ENCODE measurements around the gene GABARAPL2.
"Not testable (repeated sequence)": the region's sequence is repeated elsewhere in the genome, so short reads cannot be mapped to it uniquely, and the experiment has no call there.

The GABARAPL2 gene

DNA sequence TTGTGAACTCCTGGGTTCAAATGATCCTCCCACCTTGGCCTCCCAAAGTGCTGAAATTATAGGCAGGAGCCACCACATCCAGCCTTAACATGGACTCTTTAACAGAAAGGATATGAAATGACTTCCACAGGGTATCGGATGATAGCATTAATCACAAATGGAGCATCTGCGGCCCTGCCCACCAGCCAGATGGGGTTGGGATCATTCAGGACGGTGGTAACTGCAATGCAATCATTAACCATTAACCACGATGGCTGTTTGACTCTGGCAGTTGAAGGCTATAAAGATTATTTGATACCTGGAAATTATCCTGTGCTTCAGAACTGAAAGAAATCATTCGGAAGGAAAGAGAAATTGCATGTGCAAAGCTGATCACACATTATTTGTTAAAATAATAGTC, 24.9 kb upstream of the GABARAPL2 start:
- Mint-ChIP-seq H3K9me3 (no peaks in the 10 kb centered on the region), H3K4me1 (no peaks in the 10 kb centered on the region), H3K27ac (no peak overlapping the region), H3K36me3 (peaks cover 4% of the 10 kb centered on the region), H3K4me3 (no peak overlapping the region)
- ATAC-seq (no peak), DNase-seq (ENCODE audit: low spot score in 2 of 2) (no peak)

DNA sequence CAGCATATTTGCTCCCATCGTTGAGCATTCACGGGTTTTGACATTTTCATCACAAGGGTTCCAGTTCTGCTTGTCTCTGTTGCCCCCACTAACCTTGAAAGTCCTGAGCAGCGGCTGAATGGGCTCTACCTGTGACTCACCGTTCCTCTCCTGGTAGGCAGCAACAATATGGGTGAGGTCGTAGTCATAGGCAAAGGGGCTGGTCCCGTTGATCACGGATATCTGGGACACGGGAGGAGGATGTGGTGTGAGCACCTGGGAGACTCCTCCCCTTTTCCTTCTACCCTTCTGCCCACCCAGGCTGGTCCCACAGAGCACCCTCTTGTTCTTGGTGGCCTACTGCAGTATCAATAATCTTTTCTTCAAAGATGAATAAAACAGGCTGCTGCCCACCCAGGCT, 23.7 kb upstream of the GABARAPL2 start:
- not testable (repeated sequence) for H3K27ac Mint-ChIP-seq; ATAC-seq; H3K36me3 Mint-ChIP-seq; H3K4me1 Mint-ChIP-seq; H3K4me3 Mint-ChIP-seq; H3K9me3 Mint-ChIP-seq; DNase-seq (ENCODE audit: low spot score in 2 of 2)

DNA sequence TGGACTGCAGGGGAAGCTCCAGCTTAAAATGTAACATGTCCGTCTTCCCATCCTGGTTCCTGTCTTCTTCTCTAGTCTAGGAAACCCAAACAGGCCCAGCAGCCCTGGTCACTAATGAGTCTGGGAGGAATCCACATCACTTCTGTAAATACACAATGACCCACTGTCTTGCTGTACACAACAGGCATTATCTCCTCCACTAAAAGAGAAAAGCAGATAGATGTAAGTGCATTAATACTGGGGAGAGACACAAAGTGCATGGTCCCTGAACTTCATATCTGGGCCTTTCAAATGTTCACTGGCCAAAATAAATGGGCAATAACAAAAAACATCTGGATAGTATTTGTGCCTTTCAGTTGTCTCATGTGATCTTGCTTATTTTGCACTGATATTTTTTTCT, 20.3 kb upstream of the GABARAPL2 start:
- H3K36me3 Mint-ChIP-seq; H3K9me3 Mint-ChIP-seq; H3K4me3 Mint-ChIP-seq; ATAC-seq; DNase-seq (ENCODE audit: low spot score in 2 of 2); H3K4me1 Mint-ChIP-seq; H3K27ac Mint-ChIP-seq: not testable (repeated sequence)

DNA sequence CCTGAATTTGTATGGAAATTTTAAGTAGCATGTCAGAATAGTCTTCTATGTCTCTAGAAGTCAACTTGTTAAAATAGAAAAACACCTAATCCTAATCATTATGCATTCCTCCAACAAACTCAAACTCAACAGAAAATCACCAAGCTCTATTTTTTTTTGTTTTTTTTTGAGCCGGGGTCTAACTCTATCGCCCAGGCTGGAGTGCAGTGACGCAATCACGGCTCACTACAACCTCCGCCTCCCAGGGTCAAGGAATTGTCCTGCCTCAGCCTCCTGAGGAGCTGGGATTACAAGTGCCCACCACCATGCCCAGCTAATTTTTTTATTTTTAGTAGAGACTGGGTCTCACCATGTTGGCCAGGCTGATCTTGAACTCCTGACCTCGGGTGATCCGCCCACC, 19.9 kb upstream of the GABARAPL2 start:
- ATAC-seq = no peak
- H3K27ac Mint-ChIP-seq = no peak overlapping the region

DNA sequence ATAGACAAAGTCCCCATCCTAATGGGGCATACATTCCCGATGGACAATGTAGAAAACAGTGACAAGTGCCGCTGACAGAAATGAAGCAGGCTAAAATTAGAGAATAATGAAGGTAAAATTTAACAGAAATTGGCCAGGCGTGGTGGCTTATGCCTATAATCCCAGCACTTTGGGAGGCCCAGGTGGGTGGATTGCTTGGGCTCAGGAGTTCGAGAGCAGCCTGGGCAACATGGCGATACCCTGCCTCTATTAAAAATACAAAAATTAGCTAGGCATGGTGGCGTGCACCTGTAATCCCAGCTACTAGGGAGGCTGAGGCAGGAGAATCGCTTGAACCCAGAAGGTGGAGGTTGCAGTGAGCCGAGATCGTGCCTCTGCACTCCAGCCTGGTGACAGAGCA, 17.7 kb upstream of the GABARAPL2 start:
- not testable (repeated sequence) for H3K4me3 Mint-ChIP-seq; H3K36me3 Mint-ChIP-seq; H3K9me3 Mint-ChIP-seq; H3K4me1 Mint-ChIP-seq; DNase-seq (ENCODE audit: low spot score in 2 of 2); ATAC-seq
- H3K27ac Mint-ChIP-seq = peak overlapping the region; percentile 43

More for the DNA sequence above, 19.9 kb upstream of the GABARAPL2 start:
- Mint-ChIP-seq H3K4me1 (no peaks in the 10 kb centered on the region), H3K4me3 (no peak overlapping the region), H3K36me3 (peaks cover 4% of the 10 kb centered on the region), H3K9me3 (no peaks in the 10 kb centered on the region)
- no peak for DNase-seq (ENCODE audit: low spot score in 2 of 2)

DNA sequence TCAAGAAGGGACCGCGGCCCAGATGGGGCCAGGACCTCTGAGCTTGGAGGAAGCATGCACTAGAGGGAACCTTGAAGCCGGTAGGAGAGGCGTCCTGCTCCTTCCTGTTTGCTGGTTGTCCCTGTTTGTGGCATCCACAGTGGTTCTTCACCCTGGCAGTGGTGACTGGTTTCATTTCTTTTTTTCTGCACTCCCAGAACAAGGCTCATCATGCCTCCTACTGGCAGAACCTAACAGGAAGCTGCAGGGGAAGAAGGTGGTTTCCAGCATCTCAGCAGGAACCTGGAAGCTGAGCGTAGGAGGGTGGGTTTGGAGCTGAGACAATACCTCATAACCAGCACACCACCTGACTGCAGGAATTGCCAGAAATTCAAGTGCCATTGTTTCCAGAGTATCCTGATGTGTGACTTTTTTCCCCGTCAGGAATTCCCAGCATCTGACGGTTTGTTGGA, 15.9 kb upstream of the GABARAPL2 start:
- ATAC-seq = peak; percentile 48
- H3K27ac Mint-ChIP-seq = peak overlapping the region; percentile 35
- H3K4me3 Mint-ChIP-seq = no peak overlapping the region
- H3K4me1 Mint-ChIP-seq = peaks cover 2% of the 10 kb centered on the region
- DNase-seq (ENCODE audit: low spot score in 2 of 2) = no peak
- H3K9me3 Mint-ChIP-seq = no peaks in the 10 kb centered on the region
- no peaks in the 10 kb centered on the region for H3K36me3 Mint-ChIP-seq

DNA sequence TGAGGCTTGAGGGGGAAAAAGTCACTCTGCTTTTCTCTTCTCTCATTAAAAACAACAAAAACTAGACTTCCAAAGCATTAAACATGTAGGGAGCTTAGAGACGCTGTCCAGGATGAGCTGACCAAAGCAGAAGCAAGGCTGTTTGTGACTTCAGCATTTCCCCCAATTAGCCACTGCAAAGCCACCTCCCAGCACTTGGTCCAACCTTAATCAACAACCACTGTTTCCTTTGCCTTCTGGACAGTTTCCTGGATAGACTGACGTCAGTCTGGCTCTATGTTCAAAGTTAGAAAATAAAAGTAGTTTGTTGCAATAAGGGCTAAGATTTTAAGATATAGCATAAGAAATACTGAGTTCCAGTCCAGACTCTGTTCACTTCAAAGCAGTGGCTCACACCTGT, 13.2 kb upstream of the GABARAPL2 start:
- Mint-ChIP-seq H3K27ac (no peak overlapping the region), H3K9me3 (no peaks in the 10 kb centered on the region), H3K4me1 (peaks cover 12% of the 10 kb centered on the region), H3K4me3 (no peak overlapping the region), H3K36me3 (no peaks in the 10 kb centered on the region)
- no peak for ATAC-seq
- DNase-seq (ENCODE audit: low spot score in 2 of 2) = no peak

DNA sequence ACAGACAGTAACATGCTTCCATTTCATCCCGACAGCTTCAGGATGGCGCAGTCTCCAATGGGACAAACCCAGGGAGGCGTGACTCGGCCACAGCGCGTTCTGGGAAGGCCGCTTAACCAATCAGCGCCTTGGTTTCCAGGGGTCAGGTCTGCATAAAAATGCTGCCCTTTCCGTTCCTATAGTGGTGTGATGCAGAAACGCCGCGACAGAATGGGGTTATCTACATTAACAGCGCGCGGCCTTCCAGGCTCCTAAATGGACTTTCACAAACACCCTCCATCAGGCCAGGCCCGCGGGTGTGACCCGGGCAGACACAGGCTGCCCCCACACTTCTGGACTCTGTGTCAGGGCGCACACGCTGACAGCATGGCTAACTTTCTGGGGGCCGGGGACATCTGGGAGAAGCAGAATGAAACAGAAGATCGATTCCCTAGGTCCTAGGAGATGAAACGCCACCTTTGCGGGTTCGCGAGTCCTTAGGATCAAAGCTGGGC, 10.9 kb upstream of the GABARAPL2 start:
- no peak for ATAC-seq
- Mint-ChIP-seq H3K36me3 (no peaks in the 10 kb centered on the region), H3K27ac (peak overlapping the region; percentile 80), H3K4me3 (peak overlapping the region; percentile 90), H3K4me1 (peaks cover 12% of the 10 kb centered on the region), H3K9me3 (no peaks in the 10 kb centered on the region)
- DNase-seq (ENCODE audit: low spot score in 2 of 2) = peak in 1 of 2 donors; percentile 53

DNA sequence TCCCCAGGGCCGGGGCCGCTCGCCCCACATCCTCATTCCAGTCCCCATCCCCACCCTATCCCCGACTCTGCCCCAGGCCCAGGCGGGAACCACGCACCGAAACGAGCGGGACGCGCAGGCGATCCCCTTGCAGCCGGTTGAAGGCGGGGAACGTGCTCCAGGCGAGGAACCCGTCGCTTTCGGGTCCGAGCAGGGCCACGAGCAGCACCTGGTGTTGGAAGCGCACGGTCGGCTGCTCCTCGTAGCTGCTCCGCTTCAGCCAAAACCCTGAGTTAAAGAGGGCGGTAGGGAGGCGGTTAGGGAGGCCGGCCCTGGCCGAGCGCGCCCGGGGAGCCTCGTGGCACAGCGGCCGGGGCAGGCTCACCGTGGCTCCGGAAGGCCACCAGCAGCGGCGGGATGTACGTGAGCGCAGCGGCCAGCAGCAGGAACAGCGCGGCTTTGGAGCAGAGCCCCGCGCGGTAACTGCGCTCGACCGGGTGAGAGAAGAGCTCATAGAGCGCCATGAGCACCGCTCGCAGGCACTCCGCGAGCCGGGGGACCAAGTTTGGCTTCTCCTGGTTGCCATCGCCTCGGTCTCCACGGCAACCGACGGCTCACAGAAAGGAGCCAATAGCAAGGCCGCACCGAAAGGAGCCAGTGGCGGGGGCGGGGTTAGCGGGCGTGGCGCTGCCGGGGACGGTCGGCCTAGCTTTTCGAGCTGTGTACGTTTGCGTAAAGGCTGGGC, 10.3 kb upstream of the GABARAPL2 start, which contains the start of gene TMEM231:
Gene TMEM231 (minus strand): TSS at position 546 of the 724 bp plus-strand sequence. CDS start 43 bp downstream, at position 503.
- Mint-ChIP-seq H3K4me1 (peaks cover 12% of the 10 kb centered on the region), H3K4me3 (peak within 1 kb of the TSS; percentile 90), H3K36me3 (no peaks in the 10 kb centered on the region), H3K9me3 (no peaks in the 10 kb centered on the region), H3K27ac (peak within 1 kb of the TSS; percentile 80)
- ATAC-seq (peak; percentile 98), DNase-seq (ENCODE audit: low spot score in 2 of 2) (peak; percentile 86 to 95)

DNA sequence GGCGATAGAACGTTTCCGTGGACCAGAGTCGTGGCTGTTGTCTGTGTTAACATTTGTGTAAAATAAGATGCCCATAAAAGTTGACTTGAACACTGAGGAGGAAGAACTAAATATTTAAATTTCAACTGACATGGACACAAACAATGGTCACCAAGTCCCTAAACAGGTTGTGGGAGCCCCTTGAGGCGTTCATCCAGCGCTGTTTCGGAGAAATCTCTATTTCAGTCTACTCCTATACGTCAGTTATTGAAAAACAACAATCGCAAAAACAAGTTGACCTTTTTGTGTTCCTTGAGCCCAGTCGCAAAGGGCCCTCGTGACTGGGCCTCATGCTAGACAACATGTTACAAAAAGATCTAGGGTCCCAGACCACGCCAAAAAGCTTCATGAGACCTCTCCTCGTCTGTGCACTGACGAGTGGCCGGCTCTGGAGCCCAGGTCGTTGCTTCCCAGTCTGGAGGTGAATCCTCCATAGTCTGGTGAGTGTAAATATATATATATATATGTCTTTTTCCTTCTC, 9.7 kb upstream of the GABARAPL2 start:
- peaks cover 12% of the 10 kb centered on the region for H3K4me1 Mint-ChIP-seq
- no peaks in the 10 kb centered on the region for H3K9me3 Mint-ChIP-seq
- DNase-seq (ENCODE audit: low spot score in 2 of 2) (no peak), ATAC-seq (no peak)
- peak overlapping the region; percentile 90 for H3K4me3 Mint-ChIP-seq
- no peaks in the 10 kb centered on the region for H3K36me3 Mint-ChIP-seq
- peak overlapping the region; percentile 80 for H3K27ac Mint-ChIP-seq

DNA sequence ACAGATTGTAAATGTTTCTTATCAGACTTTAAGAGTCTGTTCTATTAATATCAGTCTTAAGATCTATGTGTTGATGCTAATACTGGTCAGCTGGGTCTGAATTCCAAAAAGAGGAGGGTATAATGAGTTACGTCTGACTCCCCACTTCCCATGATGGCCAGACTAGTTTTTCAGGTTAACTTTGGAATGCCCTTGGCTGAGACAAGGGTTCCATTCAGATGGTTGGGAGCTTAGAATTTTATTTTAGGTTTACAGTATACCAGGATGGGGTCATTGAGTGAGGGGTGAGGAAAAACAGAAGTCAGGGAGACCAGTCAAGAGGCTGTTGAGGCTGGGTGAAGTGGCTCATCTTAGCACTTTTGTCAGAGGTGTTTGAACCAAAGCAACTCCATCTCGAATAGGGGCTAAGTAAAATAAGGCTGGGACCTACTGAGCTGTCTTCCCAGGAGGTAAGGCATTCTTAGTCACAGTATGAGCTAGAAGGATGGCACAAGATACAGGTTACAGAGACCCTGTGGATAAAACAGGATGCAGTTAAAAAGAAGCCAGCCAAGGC, 7.3 kb upstream of the GABARAPL2 start:
- Mint-ChIP-seq H3K36me3 (no peaks in the 10 kb centered on the region), H3K9me3 (no peaks in the 10 kb centered on the region), H3K27ac (no peak overlapping the region), H3K4me3 (no peak overlapping the region), H3K4me1 (peaks cover 12% of the 10 kb centered on the region)
- DNase-seq (ENCODE audit: low spot score in 2 of 2) = no peak
- ATAC-seq = no peak

DNA sequence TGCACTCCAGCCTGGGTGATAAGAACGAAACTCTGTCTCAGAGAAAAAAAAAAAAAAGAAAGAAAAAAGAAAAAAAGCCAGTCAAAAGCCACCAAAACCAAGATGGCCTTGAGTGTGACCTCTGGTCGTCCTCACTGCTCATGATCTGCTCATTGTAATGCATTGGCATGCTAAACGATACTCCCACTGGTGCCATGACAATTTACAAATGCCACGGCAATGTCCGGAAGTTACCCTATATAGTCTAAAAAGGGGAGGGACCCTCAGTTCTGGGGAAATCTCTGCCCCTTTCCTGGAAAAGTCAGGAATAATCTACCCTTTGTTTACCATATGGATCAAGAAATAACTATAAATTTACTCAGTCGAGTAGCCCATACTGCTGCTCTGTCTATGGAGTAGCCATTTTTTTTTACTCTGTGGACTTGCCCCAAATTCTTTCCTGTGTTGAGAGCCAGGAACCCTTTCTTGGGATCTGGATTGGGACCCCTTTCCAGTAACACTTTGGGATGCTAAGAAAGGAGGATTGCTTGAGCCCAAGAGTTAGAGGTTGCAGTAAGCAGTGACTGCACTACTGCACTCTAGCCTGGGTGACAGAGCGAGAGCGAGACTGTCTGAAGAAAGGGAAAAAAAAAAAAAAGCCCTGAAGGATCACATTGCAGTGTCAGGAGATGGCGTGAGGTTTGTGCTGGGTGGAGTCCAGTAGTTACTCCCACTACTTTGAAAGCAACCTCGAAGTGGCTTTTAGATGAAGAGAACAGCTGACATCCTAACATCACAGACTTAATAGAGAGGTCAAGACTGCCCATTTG, 6.4 kb upstream of the GABARAPL2 start:
- no peak for DNase-seq (ENCODE audit: low spot score in 2 of 2)
- H3K4me3 Mint-ChIP-seq = no peak overlapping the region
- H3K27ac Mint-ChIP-seq = no peak overlapping the region
- H3K4me1 Mint-ChIP-seq = peaks cover 12% of the 10 kb centered on the region
- no peak for ATAC-seq
- H3K9me3 Mint-ChIP-seq = no peaks in the 10 kb centered on the region
- no peaks in the 10 kb centered on the region for H3K36me3 Mint-ChIP-seq

DNA sequence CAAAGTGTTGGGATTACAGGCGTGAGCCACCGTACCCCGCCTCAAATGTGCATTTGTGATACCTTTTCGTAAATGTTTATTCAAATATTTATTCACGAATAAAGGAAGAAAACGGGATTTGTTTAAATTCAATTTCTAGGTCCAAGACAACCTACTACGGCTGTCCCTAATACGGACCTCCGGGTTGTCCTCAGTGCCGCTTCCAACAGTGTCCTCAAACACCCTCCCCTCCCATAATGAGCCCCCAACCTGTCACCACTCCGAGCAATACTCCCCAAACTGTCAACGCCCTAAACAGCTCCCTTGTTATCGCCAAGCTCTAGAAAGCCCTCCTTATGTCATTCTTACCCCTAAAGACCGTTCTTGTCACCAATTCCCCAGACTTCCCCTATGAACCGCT, 539 bp upstream of the GABARAPL2 start:
- H3K4me1 Mint-ChIP-seq = peaks cover 37% of the 10 kb centered on the region
- H3K4me3 Mint-ChIP-seq = peak overlapping the region; percentile 84
- H3K9me3 Mint-ChIP-seq = no peaks in the 10 kb centered on the region
- peak overlapping the region; percentile 77 for H3K27ac Mint-ChIP-seq
- DNase-seq (ENCODE audit: low spot score in 2 of 2) (no peak), ATAC-seq (no peak)
- peaks cover 37% of the 10 kb centered on the region for H3K36me3 Mint-ChIP-seq

DNA sequence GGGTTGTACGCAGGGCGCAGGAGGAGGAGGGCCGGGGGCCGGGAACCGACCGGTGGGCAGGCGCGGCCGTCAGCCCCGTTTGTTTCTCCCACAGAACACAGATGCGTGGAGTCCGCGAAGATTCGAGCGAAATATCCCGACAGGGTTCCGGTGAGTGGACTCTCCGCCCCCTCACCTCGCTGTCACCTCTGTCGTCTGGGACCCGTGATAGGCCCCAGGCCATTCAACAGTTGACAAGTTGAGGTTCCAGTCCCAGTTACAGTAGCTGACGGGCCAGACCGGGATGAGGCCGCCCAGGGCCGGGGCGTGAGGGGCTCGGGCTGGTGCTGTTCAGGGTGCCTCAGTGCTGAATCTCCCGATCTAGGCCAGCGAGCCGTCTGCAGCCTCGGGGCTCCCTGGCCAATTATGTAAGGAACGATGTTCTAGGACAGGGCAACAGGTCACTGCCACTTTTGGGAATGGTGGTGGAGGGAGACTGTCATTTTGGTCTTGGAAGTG, 628 bp downstream of the GABARAPL2 start:
- ATAC-seq (peak; percentile 11), DNase-seq (ENCODE audit: low spot score in 2 of 2) (peak in 1 of 2 donors; percentile 6)
- Mint-ChIP-seq H3K36me3 (peaks cover 48% of the 10 kb centered on the region), H3K9me3 (no peaks in the 10 kb centered on the region), H3K4me1 (peaks cover 37% of the 10 kb centered on the region), H3K27ac (peak overlapping the region; percentile 77), H3K4me3 (peak overlapping the region; percentile 84)

DNA sequence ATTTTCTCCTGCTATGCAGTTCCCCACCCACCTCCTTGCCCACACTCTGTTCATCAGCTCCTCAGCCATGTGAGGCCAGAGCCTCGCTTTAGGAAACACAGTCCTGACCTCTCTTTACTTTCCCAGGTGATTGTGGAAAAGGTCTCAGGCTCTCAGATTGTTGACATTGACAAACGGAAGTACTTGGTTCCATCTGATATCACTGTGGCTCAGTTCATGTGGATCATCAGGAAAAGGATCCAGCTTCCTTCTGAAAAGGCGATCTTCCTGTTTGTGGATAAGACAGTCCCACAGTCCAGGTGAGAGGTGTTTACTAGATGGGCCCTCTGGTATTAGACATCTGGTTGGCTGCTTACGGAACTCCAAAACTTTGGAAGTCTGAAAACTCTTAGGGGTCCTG, 1.7 kb downstream of the GABARAPL2 start:
- Mint-ChIP-seq H3K4me3 (peak overlapping the region; percentile 84), H3K27ac (peak overlapping the region; percentile 77), H3K4me1 (peaks cover 42% of the 10 kb centered on the region)

More for the DNA sequence above, 1.7 kb downstream of the GABARAPL2 start:
- peaks cover 59% of the 10 kb centered on the region for H3K36me3 Mint-ChIP-seq
- ATAC-seq = no peak
- H3K9me3 Mint-ChIP-seq = no peaks in the 10 kb centered on the region
- DNase-seq (ENCODE audit: low spot score in 2 of 2) = no peak

Measured in stimulated activated effector memory CD8-positive, alpha-beta T cell treated with anti-CD3 and anti-CD28 coated beads, Interleukin-12 subunit alpha, Interleukin-12 subunit beta, amount 100 ng/mL, for 72 hours (primary cell).